ENCODE measurements around the gene BMP6. TPM values are rescaled to one million over a fixed set of nuclear protein-coding genes. Genes with fewer than 3 reads are reported as not detected.

The BMP6 gene
- total RNA-seq, 2 donors from 2014 or later, result 2.0 to 5.7 TPM

- intact Hi-C loops (cut with DNase I), result no loop called here
- DNase-seq (ENCODE audit: low spot score), result no peak
These were observed 11.2 kb downstream of the BMP6 start for GRCh38 chr6:7737106-7737505.

DNA sequence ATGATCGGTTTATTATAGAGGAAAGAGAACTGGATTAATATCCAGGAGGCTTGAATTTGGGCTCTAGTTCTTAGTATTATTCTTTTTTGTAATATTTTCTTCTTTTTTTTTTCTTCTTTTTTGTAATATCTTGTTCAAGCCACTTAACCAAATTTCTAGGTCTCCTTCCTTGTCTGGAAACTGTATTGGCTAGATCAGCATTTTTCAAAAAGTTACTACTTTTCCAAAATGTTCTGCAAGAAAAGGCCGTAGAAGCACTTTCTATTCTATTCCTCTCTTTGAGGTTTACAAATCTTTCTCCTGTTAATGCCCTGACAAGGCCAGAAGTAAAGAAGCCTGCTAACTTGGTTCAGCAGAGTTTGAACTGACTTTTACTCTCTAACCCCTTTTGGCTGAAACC, 12.0 kb downstream of the BMP6 start:
- intact Hi-C loops (cut with DNase I), result no loop called here
- DNase-seq (ENCODE audit: low spot score), result no peak

DNA sequence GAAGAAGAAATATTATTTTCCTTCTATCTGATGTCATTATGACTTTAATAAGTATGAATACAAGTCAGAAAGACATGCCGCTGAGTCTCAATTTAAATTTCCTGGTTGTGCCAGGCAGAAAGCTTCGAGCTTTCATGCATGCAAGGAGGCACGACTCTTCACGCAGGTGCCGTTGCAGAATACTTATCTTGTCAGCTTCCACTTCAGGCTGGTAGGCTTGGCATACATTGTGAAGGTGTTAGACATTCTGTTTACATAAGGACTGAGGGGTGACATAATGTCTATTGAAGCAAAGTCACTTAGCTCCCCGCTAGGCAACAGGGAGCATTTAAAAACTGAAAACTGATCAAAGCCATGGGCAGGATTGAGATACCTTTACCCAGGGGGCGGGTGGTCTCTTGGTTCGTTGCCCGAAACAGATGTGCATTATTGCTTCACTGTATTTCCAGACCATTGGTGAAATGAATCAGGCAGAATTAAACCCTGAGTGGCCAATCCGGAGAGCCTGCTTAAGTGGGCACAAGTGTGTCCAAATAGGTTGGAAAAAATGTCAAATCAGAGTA, 16.4 kb downstream of the BMP6 start:
- DNase-seq (ENCODE audit: low spot score), result no peak
- intact Hi-C loops (cut with DNase I), result no loop called here

GRCh38 chr6:7745942-7746341, 20.0 kb downstream of the BMP6 start:
- DNase-seq (ENCODE audit: low spot score), result no peak
- intact Hi-C loops (cut with DNase I), result no loop called here

- intact Hi-C loops (cut with DNase I), result no loop called here
- DNase-seq (ENCODE audit: low spot score), result no peak
These were observed 21.1 kb downstream of the BMP6 start for GRCh38 chr6:7747016-7747415.

DNA sequence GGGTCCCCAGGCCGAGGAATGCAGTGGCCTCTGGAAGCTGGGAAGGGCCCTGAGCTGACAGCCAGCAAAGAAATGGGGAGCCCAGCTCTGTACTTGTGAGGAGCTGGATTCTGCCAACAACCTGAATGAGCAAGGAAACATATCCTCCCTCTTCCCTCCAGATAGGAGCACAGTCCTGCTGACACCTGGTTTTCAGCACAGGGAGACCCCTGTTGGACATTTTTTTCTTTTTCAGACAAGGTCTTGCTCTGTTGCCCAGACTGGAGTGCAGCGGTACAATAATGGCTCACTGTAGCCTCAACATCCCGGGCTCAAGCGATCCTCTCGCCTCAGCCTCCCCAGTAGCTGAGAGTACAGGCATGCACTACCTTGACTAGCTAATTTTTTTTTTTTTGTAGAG, 21.5 kb downstream of the BMP6 start:
- intact Hi-C loops (cut with DNase I), result no loop called here
- DNase-seq (ENCODE audit: low spot score), result no peak

- intact Hi-C loops (cut with DNase I), result no loop called here
- DNase-seq (ENCODE audit: low spot score), result no peak
These were observed 22.1 kb downstream of the BMP6 start for GRCh38 chr6:7747901-7748504.

DNA sequence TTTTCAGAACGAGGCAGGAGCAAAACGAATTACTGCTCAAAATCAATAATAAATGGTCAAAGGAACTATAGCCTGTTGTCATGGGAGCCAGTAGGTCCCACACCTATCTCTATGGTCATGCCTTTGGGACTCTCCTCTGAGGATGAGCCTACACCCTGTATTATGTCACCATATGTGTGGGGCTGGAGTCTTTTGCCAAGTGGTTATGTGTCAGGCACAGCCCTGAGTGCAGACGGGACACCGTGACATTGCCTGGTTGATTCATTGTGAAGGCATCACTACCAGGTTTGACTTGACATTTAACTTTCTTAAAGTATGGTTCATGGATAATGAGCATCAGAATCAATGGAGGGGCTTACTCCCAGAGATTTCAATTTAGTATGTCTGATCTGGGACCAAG, 23.6 kb downstream of the BMP6 start:
- no peak for DNase-seq (ENCODE audit: low spot score)
- intact Hi-C loops (cut with DNase I), result no loop called here

- intact Hi-C loops (cut with DNase I), result no loop called here
- DNase-seq (ENCODE audit: low spot score), result no peak
These were observed 24.3 kb downstream of the BMP6 start for GRCh38 chr6:7750197-7750596.

GRCh38 chr6:7758456-7758855, 32.6 kb downstream of the BMP6 start:
- no peak for DNase-seq (ENCODE audit: low spot score)
- intact Hi-C loops (cut with DNase I), result no loop called here

DNA sequence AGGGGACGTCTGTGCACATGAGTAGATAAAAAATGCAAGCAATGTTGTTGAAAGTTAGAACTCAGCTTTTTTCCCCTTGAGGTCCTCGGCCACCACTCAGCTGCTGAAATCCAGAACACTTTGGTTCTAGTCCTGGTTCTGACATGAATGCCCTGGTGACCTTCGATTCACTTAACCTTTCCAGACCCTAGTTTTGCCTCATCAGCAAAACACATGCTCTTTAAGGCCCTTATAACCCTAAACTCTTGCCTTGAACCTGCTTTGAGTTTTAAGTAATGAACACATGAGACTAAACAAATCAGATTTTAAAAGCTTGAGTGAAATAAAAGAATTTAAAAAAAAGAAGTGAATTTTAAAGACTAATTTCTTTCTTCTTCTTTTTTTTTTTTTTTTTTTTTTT, 33.4 kb downstream of the BMP6 start:
- intact Hi-C loops (cut with DNase I), result no loop called here
- DNase-seq (ENCODE audit: low spot score), result no peak

- no peak for DNase-seq (ENCODE audit: low spot score)
- intact Hi-C loops (cut with DNase I), result no loop called here
These were observed 35.2 kb downstream of the BMP6 start for GRCh38 chr6:7761051-7761450.

GRCh38 chr6:7762760-7763159, 36.9 kb downstream of the BMP6 start:
- no peak for DNase-seq (ENCODE audit: low spot score)
- intact Hi-C loops (cut with DNase I), result no loop called here

- no peak for DNase-seq (ENCODE audit: low spot score)
- intact Hi-C loops (cut with DNase I), result no loop called here
These were observed 38.0 kb downstream of the BMP6 start for GRCh38 chr6:7763881-7764280.

GRCh38 chr6:7765575-7766325, 39.9 kb downstream of the BMP6 start:
- no peak for DNase-seq (ENCODE audit: low spot score)
- intact Hi-C loops (cut with DNase I), result no loop called here

DNA sequence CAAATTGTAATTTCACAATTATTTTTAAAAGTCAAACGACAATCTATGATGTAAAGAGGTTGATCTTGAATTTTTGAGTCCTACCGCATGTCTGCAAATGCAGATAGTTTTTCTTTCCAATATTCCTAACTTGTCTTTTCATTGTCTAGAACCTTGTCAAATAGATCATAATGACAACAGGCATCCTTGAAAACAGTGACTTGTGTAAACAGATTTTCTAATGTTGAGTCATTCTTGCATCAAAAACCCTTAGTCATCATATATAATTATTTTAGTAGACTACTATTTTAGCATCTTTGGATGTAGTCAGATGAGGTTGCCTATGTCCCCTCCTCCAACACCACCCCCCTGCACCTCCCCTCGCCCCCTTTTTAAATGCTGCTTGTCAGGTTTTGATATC, 43.8 kb downstream of the BMP6 start:
- no peak for DNase-seq (ENCODE audit: low spot score)
- intact Hi-C loops (cut with DNase I), result no loop called here

GRCh38 chr6:7770111-7770510, 44.2 kb downstream of the BMP6 start:
- intact Hi-C loops (cut with DNase I), result no loop called here
- DNase-seq (ENCODE audit: low spot score), result no peak

- DNase-seq (ENCODE audit: low spot score), result no peak
- intact Hi-C loops (cut with DNase I), result no loop called here
These were observed 44.7 kb downstream of the BMP6 start for GRCh38 chr6:7770601-7771000.

DNA sequence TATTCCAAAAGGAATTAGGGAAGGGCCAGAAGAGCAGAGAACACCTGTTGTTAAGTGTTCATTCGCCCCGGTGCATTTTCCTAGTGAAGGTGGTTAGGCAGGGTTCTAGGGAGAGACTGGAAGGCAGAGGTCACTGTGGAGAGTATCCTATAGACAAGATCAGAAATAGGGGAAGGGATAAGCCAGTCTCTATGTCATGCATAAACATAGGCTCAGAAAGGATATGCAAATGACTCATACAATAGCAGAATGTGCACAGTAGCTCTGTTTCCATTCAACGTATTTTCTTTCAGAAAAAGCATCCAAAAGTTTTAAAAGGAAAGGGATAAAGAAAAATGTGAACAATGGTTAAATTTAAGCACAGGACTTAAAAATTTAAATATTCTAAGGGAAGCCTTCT, 47.4 kb downstream of the BMP6 start:
- DNase-seq (ENCODE audit: low spot score), result no peak
- intact Hi-C loops (cut with DNase I), result no loop called here

GRCh38 chr6:7773914-7774313, 48.0 kb downstream of the BMP6 start:
- intact Hi-C loops (cut with DNase I), result no loop called here
- DNase-seq (ENCODE audit: low spot score), result no peak

DNA sequence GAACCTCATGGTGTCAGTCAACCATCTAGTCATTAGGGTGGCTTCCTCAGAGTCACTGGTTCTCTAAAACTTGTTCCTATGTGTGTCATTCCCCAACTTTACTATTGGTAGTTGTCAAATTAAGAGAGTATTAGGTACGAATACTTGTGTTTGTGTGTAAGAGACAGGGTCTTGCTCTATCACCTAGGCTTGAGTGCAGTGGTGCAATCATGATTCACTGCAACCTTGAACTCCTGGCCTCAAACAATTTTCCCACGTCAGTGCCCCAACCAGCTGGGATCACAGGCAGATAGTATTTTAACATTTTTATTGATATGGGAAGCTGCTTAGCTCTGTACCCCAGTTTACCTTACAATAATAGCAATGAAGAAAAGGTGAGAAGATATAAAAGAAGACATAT, 50.6 kb downstream of the BMP6 start:
- no peak for DNase-seq (ENCODE audit: low spot score)

More for the DNA sequence above, 50.6 kb downstream of the BMP6 start:
- intact Hi-C loops (cut with DNase I), result no loop called here

Measured in posterior vena cava (tissue), 2 donors.